Measurements from ENCODE around the gene MSLN.

GRCh38 chr16:763369-764183 is 3.0 kb downstream of the MSLN start:
- TF ChIP-seq POLR2AphosphoS5 (IDR thresholded peaks at IDR 0.05) (no peak), CTCF (IDR thresholded peaks at IDR 0.05 in 8 of 11, conservative IDR thresholded peaks at IDR 0.05 in 3 of 11) (no peak), POLR2A (IDR thresholded peaks at IDR 0.05) (no peak)

Data from spleen (tissue), 7 donors.